Muscle of leg (tissue), 11 donors: ENCODE measurements around the gene ITGA6. TPM values are rescaled to one million over a fixed set of nuclear protein-coding genes. Genes with fewer than 3 reads are reported as not detected.

Experiments
- DNase-seq: peaks from one replicate; pipeline ENCODE4 v3.0.0; 2013
- H3K27ac ChIP-seq: one replicate; pipeline ENCODE4 v1.5.1; 2013; ENCODE audit warnings: mild to moderate bottlenecking, low read length, control low read depth
- H3K27me3 ChIP-seq: one replicate; pipeline ENCODE4 v1.6.1; 2013; ENCODE audit warnings: low read length; ENCODE audit not compliant: control insufficient read depth, insufficient read depth
- H3K36me3 ChIP-seq: one replicate; pipeline ENCODE4 v1.6.1; 2013; ENCODE audit warnings: low read length; ENCODE audit not compliant: control insufficient read depth, insufficient read depth
- H3K4me1 ChIP-seq: one replicate; pipeline ENCODE4 v1.6.1; 2013; ENCODE audit warnings: low read length; ENCODE audit not compliant: control insufficient read depth, insufficient read depth
- H3K4me3 ChIP-seq: one replicate; pipeline ENCODE4 v1.5.1; 2013; ENCODE audit warnings: low read length, control low read depth
- H3K9me3 ChIP-seq: replicated peaks from 2 replicates; pipeline ENCODE4 v1.6.1; 2013; ENCODE audit warnings: low read depth, low read length; ENCODE audit not compliant: control insufficient read depth
- WGBS: methylation state at CpG from one replicate; pipeline ENCODE4 v1.1.5; 2013; ENCODE audit warnings: missing lambda C conversion rate; ENCODE audit not compliant: insufficient coverage; 5-methylcytosine and 5-hydroxymethylcytosine counted together
- polyA plus RNA-seq, 8 donors: library from polyadenylated mRNA; unstranded; fragments of 120-200 nt; gene quantifications; one replicate each; pipeline versions ENCODE4 v1.2.1 to v1.2.3, GENCODE V29; 2013; ENCODE audit warnings: inconsistent platforms in 1 of 8, low replicate concordance in 1 of 8; ENCODE audit not compliant: insufficient read length in 8 of 8, insufficient read depth in 1 of 8
- total RNA-seq: library from RNA; stranded (reverse); fragments of 120-200 nt; gene quantifications from one replicate; pipeline ENCODE4 v1.2.4, GENCODE V29; 2013

ITGA6 gene
- total and polyA plus RNA-seq, 9 donors = 61.6 to 99.0 (median 77.3) TPM

- H3K36me3 ChIP-seq = peaks cover 3% of the 10 kb centered on the region
- H3K27me3 ChIP-seq = peaks cover 17% of the 10 kb centered on the region
- no peak overlapping the region for H3K27ac ChIP-seq
- no peaks in the 10 kb centered on the region for H3K9me3 ChIP-seq
- peaks cover 8% of the 10 kb centered on the region for H3K4me1 ChIP-seq
- WGBS = 97% methylated on average over 2 of the region's 11 CpGs
- DNase-seq = no peak
- no peak overlapping the region for H3K4me3 ChIP-seq
Observed at GRCh38 chr2:172462373-172462848, 35.0 kb downstream of the ITGA6 start.

- peaks cover 8% of the 10 kb centered on the region for H3K4me1 ChIP-seq
- peaks cover 4% of the 10 kb centered on the region for H3K36me3 ChIP-seq
- no peaks in the 10 kb centered on the region for H3K9me3 ChIP-seq
- H3K27ac ChIP-seq = no peak overlapping the region
- 82% methylated on average over 2 of the region's 5 CpGs for WGBS
- no peak for DNase-seq
- H3K27me3 ChIP-seq = peaks cover 17% of the 10 kb centered on the region
- H3K4me3 ChIP-seq = no peak overlapping the region
Observed at GRCh38 chr2:172462849-172463381, 35.5 kb downstream of the ITGA6 start.

GRCh38 chr2:172464400-172465129 is 37.2 kb downstream of the ITGA6 start:
- H3K27me3 ChIP-seq = peaks cover 17% of the 10 kb centered on the region
- no peak for DNase-seq
- no peak overlapping the region for H3K4me3 ChIP-seq
- H3K4me1 ChIP-seq = peaks cover 8% of the 10 kb centered on the region
- 86% methylated on average over 1 of the region's 4 CpGs for WGBS
- H3K36me3 ChIP-seq = peaks cover 4% of the 10 kb centered on the region
- H3K9me3 ChIP-seq = no peaks in the 10 kb centered on the region
- no peak overlapping the region for H3K27ac ChIP-seq

GRCh38 chr2:172465417-172466334 is 38.3 kb downstream of the ITGA6 start:
- Histone ChIP-seq H3K4me1 (peaks cover 8% of the 10 kb centered on the region), H3K27ac (no peak overlapping the region)

GRCh38 chr2:172467382-172467781 is 40.0 kb downstream of the ITGA6 start:
- 71% methylated on average over 5 of the region's 8 CpGs for WGBS
- peaks cover 4% of the 10 kb centered on the region for H3K36me3 ChIP-seq
- peaks cover 2% of the 10 kb centered on the region for H3K4me1 ChIP-seq
- H3K9me3 ChIP-seq = no peaks in the 10 kb centered on the region
- DNase-seq = no peak
- no peak overlapping the region for H3K27ac ChIP-seq
- H3K4me3 ChIP-seq = no peak overlapping the region
- H3K27me3 ChIP-seq = peaks cover 7% of the 10 kb centered on the region

More at GRCh38 chr2:172465417-172466334, 38.3 kb downstream of the ITGA6 start:
- DNase-seq = peak; percentile 86
- Histone ChIP-seq H3K36me3 (peaks cover 4% of the 10 kb centered on the region), H3K4me3 (peak overlapping the region; percentile 18), H3K27me3 (peaks cover 17% of the 10 kb centered on the region), H3K9me3 (no peaks in the 10 kb centered on the region)
- WGBS = 47% methylated on average over 11 of the region's 24 CpGs

GRCh38 chr2:172470958-172471922 is 43.9 kb downstream of the ITGA6 start:
- DNase-seq = no peak
- no peaks in the 10 kb centered on the region for H3K4me1 ChIP-seq
- 67% methylated on average over 3 of the region's 11 CpGs for WGBS
- no peaks in the 10 kb centered on the region for H3K9me3 ChIP-seq
- H3K36me3 ChIP-seq = peaks cover 6% of the 10 kb centered on the region
- H3K27ac ChIP-seq = no peak overlapping the region
- no peak overlapping the region for H3K4me3 ChIP-seq
- no peaks in the 10 kb centered on the region for H3K27me3 ChIP-seq

DNA sequence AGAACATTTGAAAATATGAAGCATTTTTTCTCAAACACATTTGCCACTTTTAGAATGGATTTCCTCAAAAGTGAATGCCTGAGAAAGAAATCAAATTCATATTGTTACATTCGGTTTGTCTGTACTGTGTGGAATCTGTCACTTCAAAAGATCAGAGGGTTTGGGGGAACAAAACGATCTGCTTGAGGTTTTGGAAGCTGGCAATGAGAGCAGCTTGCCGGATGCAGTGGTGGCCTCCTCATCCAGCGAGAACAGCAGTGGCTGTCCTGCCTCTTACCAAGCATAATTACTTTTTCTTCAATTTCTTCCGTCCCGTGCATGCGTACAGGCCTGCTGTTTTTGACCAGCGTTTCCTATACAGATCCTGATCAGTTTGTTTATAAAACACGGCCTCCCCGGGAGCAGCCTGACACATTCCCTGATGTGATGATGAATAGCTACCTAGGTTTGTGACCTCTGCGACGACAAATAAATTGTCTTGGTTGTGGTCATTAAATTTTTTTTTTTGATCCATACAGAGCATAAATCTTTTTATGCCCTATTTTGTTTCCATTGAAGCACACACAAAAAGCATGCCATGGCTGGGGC is 45.2 kb downstream of the ITGA6 start:
- H3K27ac ChIP-seq = no peak overlapping the region
- no peaks in the 10 kb centered on the region for H3K4me1 ChIP-seq
- H3K9me3 ChIP-seq = no peaks in the 10 kb centered on the region
- 25% methylated on average over 2 of the region's 12 CpGs for WGBS
- no peaks in the 10 kb centered on the region for H3K27me3 ChIP-seq
- H3K4me3 ChIP-seq = no peak overlapping the region
- DNase-seq = no peak
- H3K36me3 ChIP-seq = peaks cover 3% of the 10 kb centered on the region

DNA sequence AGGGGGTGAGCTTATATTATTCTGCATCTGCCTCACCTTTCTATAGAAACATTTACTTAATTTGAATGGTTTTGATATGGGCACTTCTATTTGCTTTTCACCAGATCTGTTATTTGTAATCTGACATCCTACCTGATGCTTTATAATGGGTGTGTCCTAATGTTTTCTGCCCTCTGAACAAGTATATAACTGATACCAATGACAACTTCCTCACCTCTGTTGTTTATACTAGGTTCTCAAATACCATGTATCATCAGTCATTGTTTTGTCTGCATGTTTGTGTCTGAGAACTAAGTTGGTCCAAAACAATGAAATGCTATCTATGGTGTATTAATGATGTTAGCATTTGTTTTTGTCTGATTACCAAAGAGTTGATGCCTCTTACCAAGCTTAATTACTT is 45.8 kb downstream of the ITGA6 start:
- Histone ChIP-seq H3K27me3 (no peaks in the 10 kb centered on the region), H3K36me3 (peaks cover 2% of the 10 kb centered on the region), H3K9me3 (no peaks in the 10 kb centered on the region), H3K4me3 (no peak overlapping the region), H3K4me1 (no peaks in the 10 kb centered on the region), H3K27ac (no peak overlapping the region)
- no peak for DNase-seq

- Histone ChIP-seq H3K27ac (no peak overlapping the region), H3K27me3 (no peaks in the 10 kb centered on the region), H3K4me3 (no peak overlapping the region), H3K4me1 (no peaks in the 10 kb centered on the region), H3K9me3 (no peaks in the 10 kb centered on the region), H3K36me3 (peaks cover 5% of the 10 kb centered on the region)
- no peak for DNase-seq
- 87% methylated on average over 5 of the region's 8 CpGs for WGBS
Observed at GRCh38 chr2:172478353-172478752, 51.0 kb downstream of the ITGA6 start.
